Hepatocyte (in vitro differentiated cells): ENCODE measurements around the gene PDIA2.

Experiments
- CTCF ChIP-seq: fragments of 200-600 bp; sonication (generic); IDR thresholded peaks from 2 replicates; pipeline ENCODE4 v1.5.1; 2016; ENCODE audit warnings: antibody characterized with exemption, mild to moderate bottlenecking; ENCODE audit not compliant: poor library complexity
- EZH2 ChIP-seq: fragments of 200-600 bp; sonication (generic); IDR thresholded peaks from 2 replicates; pipeline ENCODE4 v1.6.1; 2016; ENCODE audit warnings: antibody characterized with exemption, mild to moderate bottlenecking, borderline replicate concordance
- EZH2phosphoT487 ChIP-seq: fragments of 200-600 bp; sonication (generic); IDR thresholded peaks from one replicate; pipeline ENCODE4 v1.6.1; 2018; ENCODE audit warnings: antibody characterized with exemption, mild to moderate bottlenecking, low read depth, moderate library complexity; ENCODE audit not compliant: unreplicated experiment, severe bottlenecking

GRCh38 chr16:268141-269053 lies 14.6 kb upstream of the PDIA2 start:
- no peak for TF ChIP-seq CTCF
- TF ChIP-seq EZH2phosphoT487: no peak
- TF ChIP-seq EZH2: no peak
